Right lobe of liver (tissue), 4 donors: ENCODE data around the gene ARSD.

Experiments
- CTCF ChIP-seq, 4 donors: fragments of 200-600 bp in 3 of 4; fragments of 450-650 bp in 1 of 4; IDR thresholded peaks; one replicate each; pipeline versions ENCODE4 v1.5.1 to v1.8.0; 2016 to 2022; ENCODE audit warnings: antibody characterized with exemption in 4 of 4, mild to moderate bottlenecking in 2 of 4
- POLR2A ChIP-seq: fragments of 450-650 bp; IDR thresholded peaks from one replicate; pipeline ENCODE4 v1.6.1; 2017; ENCODE audit warnings: antibody characterized with exemption, mild to moderate bottlenecking
- donor health status: DM: no; HTN: no; CAD: no.
- donor health status: DM: no; HTN: no; CAD: no.
- donor health status: DM: no; HTN: yes; CAD: no.

DNA sequence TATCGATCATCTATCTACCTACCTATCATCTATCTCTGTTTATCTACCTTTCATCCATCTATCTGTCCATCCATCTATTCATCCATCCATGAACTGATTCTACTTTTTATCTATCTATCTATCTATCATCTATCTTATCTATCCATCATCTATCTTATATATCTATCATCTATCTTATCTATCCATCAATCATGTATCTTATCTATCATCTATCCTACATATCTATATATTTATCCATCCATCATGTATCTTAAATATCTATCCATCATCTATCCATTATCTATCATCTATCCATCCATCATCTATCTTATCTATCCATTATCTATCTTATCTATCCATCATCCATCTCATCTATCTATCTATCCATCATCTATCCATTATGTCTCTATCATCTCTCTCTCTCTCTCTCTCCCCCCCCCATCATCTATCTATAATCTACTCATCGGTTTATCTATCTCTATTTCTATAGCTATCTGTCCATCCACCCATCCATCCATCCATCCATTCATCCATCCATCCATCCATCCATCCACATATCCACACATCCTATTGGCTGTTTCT lies 20.9 kb downstream of the ARSD start:
- no peak for TF ChIP-seq CTCF (IDR thresholded peaks at IDR 0.05)
- TF ChIP-seq POLR2A, result no peak
